GM21515 (cell line): ENCODE results near the gene FBXL7.

Experiments
- ATAC-seq: cut with Tn5 transposase; IDR thresholded peaks from one replicate; pipeline ENCODE4 v1.9.1; 2021; ENCODE audit not compliant: unreplicated experiment

FBXL7 gene

DNA sequence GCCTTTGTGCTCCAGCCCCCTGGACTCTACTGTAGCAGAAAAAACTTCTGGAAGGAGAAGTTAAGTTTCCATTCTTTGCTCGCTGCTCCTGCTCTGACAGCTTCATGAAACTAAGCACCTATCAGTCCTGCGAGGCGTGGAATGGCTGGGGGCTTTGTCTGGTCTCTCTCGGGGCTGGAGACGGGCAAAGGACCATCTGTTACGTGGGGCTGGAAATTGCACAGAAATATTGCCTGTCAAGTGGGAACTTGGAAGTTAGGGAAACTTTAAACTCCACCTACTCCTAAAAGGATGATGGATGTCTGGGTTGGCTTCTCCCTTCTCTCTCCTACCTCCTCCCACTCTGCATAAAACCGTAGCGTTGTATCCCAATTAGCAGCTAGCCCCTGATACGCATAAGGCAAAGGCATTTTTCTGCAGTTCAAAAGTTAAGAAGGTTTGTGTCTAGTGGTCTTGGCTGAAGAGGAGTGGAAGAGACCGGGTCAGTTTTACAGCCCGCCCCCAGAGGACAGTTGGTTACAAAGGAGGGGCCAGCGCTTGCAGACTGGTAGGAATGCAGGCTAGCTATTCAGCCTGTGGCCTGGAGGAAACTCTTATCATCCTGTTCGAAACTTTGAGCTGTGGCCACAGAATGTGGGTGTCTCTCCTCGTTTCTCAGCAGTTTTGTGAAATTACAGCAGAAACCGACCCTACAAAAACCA is 1.3 kb downstream of the FBXL7 start:
- ATAC-seq, result no peak

- ATAC-seq, result no peak
Observed at GRCh38 chr5:15502208-15502607, 2.2 kb downstream of the FBXL7 start.

GRCh38 chr5:15506146-15506545 is 6.2 kb downstream of the FBXL7 start:
- no peak for ATAC-seq

- ATAC-seq, result no peak
Observed at GRCh38 chr5:15506897-15507296, 6.9 kb downstream of the FBXL7 start.

DNA sequence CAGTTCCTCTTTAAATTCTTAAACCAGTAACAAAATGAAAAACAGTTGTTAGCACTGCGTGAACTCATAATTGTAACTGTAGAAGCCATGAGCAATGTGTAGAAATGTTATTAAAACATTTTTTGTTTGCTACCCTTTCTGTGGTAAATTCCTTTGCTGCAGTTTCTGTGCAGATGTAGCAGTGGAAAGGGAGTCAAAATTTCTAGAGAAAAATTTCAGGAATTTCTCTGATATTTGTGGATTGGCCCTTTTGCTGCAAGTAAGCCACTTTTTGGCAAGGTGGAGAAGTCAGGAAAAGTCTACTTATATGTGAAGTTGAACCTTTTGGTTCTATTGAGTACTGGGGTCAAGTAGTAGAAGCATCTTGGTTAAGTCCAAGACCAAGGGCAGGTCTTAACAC is 10.1 kb downstream of the FBXL7 start:
- ATAC-seq, result no peak

GRCh38 chr5:15510831-15511230 is 10.9 kb downstream of the FBXL7 start:
- ATAC-seq, result no peak

- no peak for ATAC-seq
Observed at GRCh38 chr5:15513431-15513830, 13.5 kb downstream of the FBXL7 start.

- no peak for ATAC-seq
Observed at GRCh38 chr5:15513911-15514310, 13.9 kb downstream of the FBXL7 start.

DNA sequence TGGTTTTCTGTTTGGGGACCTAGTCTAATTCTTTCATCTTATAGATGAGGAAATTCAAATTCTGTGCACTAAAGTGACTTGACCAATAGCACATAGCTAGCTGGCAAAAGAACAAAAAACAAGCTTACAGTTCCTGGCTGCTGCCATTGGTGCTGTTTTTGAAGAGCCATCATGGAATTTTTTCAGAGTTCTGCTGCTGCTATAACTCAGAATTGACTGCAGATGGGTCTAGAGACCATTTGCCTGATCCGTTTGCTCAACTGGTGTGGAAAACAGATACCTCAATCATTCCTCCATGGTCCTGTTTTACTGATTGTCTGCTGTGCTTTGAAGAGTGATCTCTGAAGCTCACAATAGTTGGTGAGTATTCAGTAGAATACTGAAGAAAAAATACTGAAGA is 15.2 kb downstream of the FBXL7 start:
- no peak for ATAC-seq

- no peak for ATAC-seq
Observed at GRCh38 chr5:15516486-15516885, 16.5 kb downstream of the FBXL7 start.

DNA sequence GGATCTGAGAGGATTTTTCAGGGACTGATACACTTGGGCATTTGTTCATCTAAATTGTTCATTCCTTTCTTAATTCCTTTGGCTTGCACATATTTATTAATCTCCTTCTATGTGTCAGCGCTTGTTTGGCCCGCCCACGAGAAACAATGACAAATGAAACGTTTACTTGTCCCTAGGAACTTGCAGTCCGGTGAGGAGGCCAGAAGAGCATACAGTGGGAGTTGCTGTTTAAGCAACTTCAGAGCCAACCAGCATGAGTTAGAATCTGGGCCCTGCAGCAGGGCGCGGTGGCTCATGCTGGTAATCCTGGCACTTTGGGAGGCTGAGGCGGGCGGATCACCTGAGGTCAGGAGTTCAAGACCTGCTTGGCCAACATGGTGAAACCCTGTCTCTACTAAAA is 18.8 kb downstream of the FBXL7 start:
- no peak for ATAC-seq

DNA sequence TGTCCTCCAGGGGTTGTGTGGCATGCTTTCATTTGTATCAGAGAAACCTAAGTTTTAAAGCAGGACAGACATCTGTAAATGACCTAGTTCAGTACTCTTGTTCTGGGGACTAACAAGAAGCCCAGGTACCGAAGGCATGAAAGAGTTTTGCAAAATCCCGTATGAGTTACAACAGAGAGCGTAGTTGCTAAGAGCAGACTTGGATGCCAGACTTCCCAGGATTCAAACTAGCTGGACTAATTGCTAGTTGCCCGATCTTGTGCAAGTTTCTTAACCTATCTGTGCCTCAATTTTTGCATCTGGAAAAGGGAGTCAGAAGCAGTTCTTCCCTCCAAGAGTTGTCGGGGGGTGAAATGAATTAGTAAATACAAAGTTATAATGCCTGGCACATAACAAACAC is 20.9 kb downstream of the FBXL7 start:
- ATAC-seq, result no peak

GRCh38 chr5:15521381-15522186 is 21.6 kb downstream of the FBXL7 start:
- no peak for ATAC-seq

DNA sequence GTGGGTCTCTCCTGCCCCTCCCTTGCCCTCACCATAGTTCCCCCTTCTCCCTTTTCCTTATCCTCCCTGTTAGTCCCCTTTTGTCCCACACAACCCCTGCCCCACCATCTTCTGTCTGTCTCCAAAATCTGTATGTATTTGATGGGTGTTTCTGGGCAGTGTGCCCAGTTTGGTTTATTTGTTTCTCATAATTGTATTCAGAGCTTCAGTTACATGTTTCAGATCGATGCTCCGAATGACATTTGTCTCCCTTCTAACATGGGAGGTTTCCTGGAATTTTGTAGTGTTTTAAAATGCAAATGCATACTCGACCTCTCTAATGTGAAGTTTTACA is 22.2 kb downstream of the FBXL7 start:
- ATAC-seq, result no peak

DNA sequence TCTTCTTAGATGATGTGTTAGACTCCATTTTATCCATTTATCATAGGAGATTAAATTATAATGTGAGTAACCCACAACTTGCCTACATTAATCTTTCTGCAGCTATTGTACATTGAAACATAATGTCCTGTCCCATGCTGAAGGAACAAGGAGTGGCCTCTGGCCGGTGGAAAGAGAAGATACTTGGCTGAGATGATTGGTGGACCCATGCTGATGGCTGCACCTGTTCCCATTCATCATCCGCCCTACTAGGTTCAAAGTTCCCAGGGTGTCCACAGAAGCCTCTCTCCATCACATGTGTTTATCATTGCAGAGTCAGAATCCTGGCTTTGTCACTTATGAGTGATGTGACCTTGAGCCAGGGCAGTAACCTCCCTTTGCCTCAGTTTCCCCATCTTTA is 24.7 kb downstream of the FBXL7 start:
- ATAC-seq, result no peak

DNA sequence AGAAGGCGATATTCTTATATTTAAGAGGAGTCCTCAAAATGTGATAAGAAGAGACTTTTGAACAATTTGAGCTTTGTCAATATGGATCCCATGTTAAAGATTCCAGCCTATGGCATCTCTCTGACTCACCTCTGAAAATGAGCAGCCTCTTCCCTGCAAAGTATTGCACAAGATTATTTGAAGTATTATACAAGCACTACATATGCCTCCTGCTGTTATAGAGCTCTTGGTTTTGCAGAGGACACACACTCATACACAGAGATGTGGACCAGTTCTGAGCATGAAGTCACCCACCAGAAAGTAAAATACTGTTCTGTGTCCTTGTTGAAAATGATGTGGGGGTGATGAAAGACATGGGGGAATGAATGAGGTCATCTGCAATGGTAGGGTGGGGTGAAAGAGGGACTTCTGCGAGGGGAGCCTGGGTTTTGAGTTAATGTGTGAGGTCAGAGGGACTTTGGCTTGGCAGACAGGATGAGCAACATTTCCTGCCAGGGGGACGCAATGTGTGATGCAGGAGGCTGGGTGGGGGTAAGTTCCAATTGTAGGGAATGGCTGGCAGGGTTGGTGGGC is 25.8 kb downstream of the FBXL7 start:
- no peak for ATAC-seq

GRCh38 chr5:15526413-15526812 is 26.4 kb downstream of the FBXL7 start:
- no peak for ATAC-seq

DNA sequence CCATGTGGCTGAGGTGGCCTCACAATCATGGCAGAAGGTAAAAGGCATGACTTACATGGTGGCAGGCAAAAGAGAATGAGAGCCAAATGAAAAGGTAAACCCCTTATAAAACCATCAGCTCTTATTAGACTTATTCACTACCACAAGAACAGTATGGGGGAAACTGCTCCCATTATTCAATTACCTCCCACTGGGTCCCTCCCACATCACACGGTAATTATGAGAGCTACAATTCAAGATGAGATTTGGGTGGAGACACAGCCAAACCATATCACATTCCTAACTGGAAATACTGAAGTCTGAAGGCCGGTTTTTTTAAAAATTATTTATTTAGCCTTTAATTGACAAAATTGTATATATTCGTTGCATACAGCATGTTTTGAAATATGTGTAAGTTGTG is 28.5 kb downstream of the FBXL7 start:
- ATAC-seq, result no peak

GRCh38 chr5:15529013-15529412 is 29.0 kb downstream of the FBXL7 start:
- no peak for ATAC-seq

DNA sequence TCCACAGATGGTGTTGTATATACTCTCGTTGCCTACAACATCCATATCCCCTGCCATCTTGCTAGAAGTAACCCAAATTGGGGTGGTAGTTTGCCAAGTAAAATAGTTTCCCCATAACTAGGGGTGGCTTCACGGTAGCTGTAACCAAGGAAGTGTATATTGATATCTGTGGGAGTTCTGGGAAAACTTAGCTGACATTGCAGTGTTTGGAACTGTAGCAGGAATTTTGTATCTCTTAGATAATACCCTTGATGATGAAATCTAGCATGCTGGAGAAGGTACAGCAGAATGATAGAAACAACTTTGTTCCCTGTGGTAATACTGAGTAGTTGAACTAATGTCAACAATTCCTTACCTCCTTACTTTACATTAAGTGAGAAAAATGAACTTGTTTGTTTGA is 29.8 kb downstream of the FBXL7 start:
- no peak for ATAC-seq

DNA sequence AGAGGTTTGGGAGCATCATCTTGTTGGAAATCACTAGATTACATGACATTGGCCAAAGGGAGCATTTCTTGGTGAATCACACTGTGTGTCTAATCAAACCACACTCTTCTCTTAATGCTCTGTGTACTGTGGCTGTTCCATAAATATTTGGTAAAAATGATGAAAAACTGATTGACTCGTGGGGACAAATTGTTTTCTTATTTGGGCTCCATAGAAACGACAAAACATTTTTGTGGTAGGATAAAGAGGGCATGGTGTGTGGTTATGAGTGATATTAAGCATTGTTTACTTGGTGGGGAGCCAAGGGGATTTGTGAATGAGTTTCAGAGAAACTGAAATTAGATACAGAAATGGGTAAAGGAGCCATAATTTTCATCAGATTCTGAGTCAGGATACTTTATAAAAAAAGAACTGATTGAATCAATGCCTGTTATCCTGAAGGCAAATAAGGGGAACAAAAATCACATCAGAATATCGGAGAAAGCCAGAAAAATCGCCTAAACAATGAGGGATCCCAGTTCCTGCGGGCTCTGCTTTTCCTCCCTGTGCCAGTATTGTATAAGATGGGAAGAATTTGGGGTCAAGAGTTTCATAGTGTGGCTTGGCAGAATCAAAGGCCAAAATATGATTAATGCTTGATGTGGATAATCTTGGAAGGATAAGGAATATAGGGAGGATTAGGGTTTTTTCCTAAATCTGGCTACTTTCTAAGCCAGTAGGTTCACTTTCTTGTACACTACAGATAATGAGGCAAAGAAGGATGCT is 33.3 kb downstream of the FBXL7 start:
- no peak for ATAC-seq

DNA sequence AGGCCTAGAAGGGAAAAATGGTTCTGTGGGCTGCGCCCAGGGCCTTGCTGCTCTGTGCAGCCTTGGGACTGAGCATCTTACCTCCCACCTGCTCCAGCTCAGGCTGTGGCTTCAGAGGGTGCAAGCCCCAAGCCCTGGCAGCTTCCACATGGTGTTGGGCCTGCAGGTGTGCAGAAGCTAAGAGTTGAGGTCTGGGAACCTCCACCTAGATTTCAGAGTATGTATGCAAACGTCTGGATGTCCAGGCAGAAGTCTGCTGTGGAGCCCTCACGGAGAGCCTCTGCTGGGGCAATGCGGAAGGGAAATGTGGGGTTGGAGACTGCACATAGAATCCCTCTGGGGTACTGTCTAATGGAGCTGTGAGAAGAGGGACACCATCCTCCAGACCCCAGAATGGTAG is 36.0 kb downstream of the FBXL7 start:
- ATAC-seq, result no peak
